OCI-LY1 (cell line): ENCODE measurements around the gene AP2M1.

Experiments used
- CTCF ChIP-seq: fragments of 200-600 bp; sonication (generic), shearing (Covaris generic); IDR thresholded peaks from 2 replicates; pipeline ENCODE4 v1.5.1; 2017; ENCODE audit warnings: mild to moderate bottlenecking, antibody characterized with exemption, low read length, moderate library complexity, mixed read lengths
- EZH2 ChIP-seq: fragments of 200-600 bp; sonication (generic), shearing (Covaris generic); IDR thresholded peaks from 2 replicates; pipeline ENCODE4 v1.8.0; 2017; ENCODE audit warnings: borderline replicate concordance, mixed run types, mild to moderate bottlenecking, antibody characterized with exemption, low read length, moderate library complexity, mixed read lengths

GRCh38 chr3:184126006-184126405 is 48.6 kb upstream of the AP2M1 start:
- TF ChIP-seq CTCF (no peak), EZH2 (no peak)
